GM21381 (cell line): ENCODE measurements around the gene IQCK.

Source experiments
- ATAC-seq: cut with Tn5 transposase; IDR thresholded peaks from one replicate; pipeline ENCODE4 v1.9.1; 2021; ENCODE audit warnings: mild to moderate bottlenecking, moderate library complexity; ENCODE audit not compliant: unreplicated experiment

The IQCK gene

DNA sequence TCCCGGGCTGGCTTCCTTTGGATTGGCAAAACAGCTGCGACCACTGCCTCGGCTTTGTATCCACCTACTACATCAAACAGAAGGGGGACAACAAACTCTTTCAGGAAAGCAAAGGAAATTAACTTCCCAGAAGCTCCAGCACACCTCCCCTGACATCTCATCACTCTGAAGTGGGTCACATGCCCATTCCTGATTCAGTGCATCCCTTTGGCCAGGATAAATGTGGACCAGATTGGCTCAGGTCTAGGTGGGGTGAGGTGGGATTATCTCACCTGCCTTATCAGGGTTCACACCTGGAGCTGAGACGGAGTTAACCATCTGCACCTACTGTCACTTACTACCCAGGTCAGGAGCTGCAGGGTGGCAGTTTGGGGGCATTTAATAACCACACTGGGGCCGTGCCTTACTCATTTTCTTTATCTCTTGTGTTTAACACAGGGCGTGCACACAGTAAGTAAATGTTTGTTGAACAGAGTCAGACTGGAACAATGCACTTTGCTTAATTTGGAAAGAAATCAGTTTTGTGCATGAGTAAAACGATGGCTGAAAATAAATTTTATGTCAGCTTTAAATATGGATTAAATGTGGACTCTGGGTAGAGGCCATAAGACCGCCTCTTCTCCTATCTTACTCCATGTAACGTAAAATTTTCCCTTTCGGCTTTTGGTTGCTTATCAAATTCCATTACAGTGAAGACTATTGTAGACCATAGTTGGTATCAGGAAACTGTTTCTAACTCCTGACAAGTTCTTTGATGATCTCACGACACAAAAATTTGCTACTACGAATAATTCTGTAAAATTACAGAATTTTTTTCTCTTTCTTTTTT lies 36.0 kb downstream of the IQCK start:
- ATAC-seq = no peak

GRCh38 chr16:19754644-19755036 lies 36.6 kb downstream of the IQCK start:
- no peak for ATAC-seq

DNA sequence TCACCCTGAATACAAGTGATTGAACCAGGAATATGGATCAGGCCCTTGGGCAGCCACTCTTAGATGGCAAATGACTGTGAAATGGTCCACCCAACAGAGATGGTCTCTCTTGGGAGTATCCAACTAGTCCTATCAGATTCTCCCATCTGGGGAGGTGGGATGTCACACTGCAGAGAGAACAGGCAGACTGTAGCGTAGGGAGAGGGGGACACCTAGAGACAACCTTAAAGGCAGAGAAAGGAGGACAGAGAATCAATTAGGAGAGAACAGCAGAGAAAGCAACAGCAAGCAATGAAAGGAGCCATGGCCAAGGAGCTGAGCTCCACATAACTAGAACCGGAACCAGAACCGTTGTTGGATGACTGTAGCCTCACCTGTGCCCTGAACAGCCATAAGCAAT lies 37.2 kb downstream of the IQCK start:
- ATAC-seq = no peak

- ATAC-seq = no peak
Observed at GRCh38 chr16:19757026-19757425, 39.0 kb downstream of the IQCK start.

GRCh38 chr16:19757762-19758595 lies 39.9 kb downstream of the IQCK start:
- ATAC-seq = no peak

- no peak for ATAC-seq
Observed at GRCh38 chr16:19760356-19761060, 42.4 kb downstream of the IQCK start.

DNA sequence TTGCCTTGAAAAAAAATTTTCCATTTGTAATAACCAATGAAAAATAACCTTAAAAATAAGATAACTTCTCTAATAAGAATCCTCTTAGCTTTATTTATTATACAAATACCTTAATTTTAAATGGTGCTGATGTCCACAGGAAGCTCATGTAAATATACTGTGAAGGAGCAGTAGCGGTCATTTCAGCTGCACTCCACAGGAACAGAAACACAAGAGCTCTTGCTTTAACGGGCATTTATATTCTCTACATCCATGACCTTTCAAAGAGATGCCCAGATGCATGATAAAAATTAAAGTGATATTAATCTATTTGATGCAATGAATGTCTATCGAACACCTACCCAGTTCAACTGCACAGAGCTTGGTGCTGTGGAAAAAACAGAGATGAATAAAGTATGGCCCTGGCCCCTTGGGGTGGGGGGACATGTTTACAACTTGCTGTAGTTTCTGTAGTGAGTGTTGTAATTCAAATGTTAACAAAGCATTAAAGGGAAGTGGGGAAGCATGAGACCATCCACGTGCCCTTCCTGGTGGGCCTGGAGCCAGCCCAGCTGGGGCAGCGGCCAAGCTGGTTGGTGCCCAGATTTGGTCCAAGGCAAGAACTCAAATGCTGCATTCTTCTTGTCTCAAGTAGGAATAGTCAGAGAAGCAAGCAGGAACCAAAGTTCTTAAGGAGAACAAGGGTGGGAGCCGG lies 47.9 kb downstream of the IQCK start:
- no peak for ATAC-seq

DNA sequence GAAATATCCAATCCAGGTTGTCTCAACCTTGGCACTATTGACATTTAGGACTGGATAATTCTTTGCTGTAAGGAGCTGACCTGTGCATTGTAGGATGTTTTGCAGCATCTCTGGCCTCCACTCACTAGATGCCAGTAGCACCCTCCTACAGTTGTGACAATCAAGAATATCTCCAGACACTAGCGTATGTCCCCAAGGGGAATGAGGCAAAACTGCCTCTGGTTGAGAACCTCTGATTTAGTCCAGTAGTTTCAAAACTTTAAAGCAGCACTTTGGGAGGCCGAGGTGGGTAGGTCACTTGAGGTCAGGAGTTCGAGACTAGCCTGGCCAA lies 48.4 kb downstream of the IQCK start:
- ATAC-seq = no peak

DNA sequence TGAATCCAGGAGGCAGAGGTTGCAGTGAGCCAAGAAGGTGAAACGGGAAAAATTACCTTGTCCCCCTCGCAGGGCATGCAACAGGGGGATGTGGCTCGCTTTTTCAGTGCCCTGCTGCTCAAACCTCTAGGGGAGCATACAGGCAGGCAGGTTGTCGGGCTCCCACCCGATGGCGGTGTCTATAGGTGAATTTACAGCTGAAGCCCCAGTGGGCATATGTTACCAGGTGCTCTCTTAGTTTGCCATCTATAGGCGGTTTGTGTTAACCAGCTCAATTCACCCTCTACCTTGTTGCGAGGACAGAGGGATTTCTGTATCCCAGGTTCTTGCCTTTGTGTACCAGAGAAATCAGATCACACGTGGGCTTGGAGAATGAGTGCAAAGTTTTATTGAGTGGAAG lies 48.9 kb downstream of the IQCK start:
- no peak for ATAC-seq

- ATAC-seq = no peak
Observed at GRCh38 chr16:19767497-19767896, 49.4 kb downstream of the IQCK start.

- no peak for ATAC-seq
Observed at GRCh38 chr16:19769239-19769638, 51.2 kb downstream of the IQCK start.

DNA sequence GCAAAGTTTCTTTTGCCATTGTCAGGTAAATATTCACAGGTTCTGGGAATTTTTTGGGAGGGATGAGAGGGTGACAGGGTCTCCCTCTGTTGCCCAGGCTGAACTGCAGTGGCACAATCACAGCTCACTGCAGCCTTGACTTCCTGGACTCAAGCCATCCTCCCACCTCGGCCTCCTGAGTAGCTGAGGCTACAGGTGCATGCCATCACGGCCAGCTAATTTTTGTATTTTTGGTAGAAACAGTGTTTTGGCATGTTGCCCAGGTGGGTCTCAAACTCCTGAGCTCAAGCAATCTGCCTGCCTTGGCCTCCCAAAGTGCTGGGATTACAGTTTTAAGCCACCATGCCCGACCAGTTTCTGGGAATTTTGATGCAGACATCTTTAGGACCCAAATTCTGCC lies 53.0 kb downstream of the IQCK start:
- no peak for ATAC-seq

- no peak for ATAC-seq
Observed at GRCh38 chr16:19771796-19772195, 53.7 kb downstream of the IQCK start.

DNA sequence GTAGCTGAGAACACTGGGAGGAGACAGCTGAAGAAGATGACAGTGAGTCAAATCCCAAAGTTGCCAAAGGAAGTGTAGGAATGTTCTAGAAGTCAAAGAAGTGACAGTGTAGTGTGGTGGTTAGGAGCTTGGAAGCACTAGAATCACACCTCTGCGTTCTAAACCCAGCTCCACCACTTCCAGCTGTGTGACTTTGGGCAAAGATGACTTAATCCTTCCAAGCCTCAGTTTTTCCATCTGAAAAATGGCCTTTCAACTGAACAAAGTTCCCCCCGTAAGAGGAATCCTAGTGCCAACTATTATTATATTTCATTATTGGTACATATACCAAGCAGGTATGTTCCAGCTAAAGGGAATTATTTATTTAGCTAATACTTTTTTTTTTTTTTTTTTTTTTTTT lies 56.0 kb downstream of the IQCK start:
- no peak for ATAC-seq

DNA sequence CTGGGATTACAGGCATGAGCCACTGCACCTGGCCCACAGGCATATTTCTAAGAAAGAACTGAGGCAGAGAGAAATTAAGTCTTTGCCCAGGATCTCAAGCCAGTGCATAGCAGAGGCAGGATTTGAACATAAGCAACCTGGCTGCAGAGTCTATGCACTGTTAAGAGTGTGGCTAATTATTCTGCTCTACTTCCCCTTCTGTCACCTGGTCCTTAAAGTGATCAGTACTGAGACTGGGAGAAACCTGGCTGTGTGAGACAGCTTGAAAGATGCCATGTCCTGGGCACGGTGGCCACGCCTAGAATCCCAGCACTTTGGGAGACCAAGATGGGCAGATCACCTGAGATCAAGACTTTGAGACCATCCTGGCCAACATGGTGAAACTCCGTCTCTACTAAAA lies 58.1 kb downstream of the IQCK start:
- ATAC-seq = no peak

- no peak for ATAC-seq
Observed at GRCh38 chr16:19776565-19776964, 58.5 kb downstream of the IQCK start.

DNA sequence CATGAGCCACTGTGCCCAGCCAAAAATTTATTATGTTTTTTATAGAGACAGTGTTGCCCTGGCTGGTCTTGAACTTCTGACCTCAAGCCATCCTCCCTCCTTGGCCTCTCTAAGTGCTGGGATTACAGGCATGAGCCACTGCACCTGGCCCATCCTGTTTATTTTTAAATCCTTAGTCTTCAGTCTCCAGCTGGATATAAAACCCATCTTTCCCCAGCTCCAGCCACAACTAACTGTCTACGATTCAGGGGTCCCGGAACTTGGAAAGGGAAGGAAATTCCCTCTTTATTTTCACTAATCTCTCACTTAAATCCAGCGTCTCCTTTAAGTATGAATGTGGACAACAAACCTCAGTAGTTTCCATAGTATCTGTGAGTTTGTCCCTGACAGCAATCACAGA lies 62.2 kb downstream of the IQCK start:
- no peak for ATAC-seq

GRCh38 chr16:19781226-19781625 lies 63.2 kb downstream of the IQCK start:
- no peak for ATAC-seq

- no peak for ATAC-seq
Observed at GRCh38 chr16:19783363-19784182, 65.5 kb downstream of the IQCK start.

- no peak for ATAC-seq
Observed at GRCh38 chr16:19784183-19784736, 66.2 kb downstream of the IQCK start.
